Measurements from ENCODE around the gene ACIN1.

Gene ACIN1

GRCh38 chr14:23009483-23009938, 85.4 kb downstream of the ACIN1 start:
- DNase-seq = no peak

- peak; percentile 18 for DNase-seq
These were observed 86.1 kb downstream of the ACIN1 start for GRCh38 chr14:23008831-23009230.

Data from fibroblast of skin of right quadriceps (primary cell).